ENCODE data around the gene COQ5.

- TF ChIP-seq CTCF (optimal IDR thresholded peaks at IDR 0.05 in 1 of 3, IDR thresholded peaks at IDR 0.05 in 1 of 3, conservative IDR thresholded peaks at IDR 0.05 in 1 of 3; ENCODE audit: extremely low read depth in 1 of 3, insufficient read depth in 2 of 3, low read length in 3 of 3) (no peak), EZH2 (IDR thresholded peaks at IDR 0.05; ENCODE audit: low read length) (no peak)
Observed at GRCh38 chr12:120573560-120573959, 44.6 kb upstream of the COQ5 start.
